ENCODE measurements around the gene ZNF512. TPM values are rescaled to one million over a fixed set of nuclear protein-coding genes. Genes with fewer than 3 reads are reported as not detected.

ZNF512 gene
- total and polyA plus RNA-seq, 9 of the 15 experiments (the other 6 are each of a cell fraction or from before 2014, with no cell fraction given) = 24.7 to 101 (median 65.9) TPM

DNA sequence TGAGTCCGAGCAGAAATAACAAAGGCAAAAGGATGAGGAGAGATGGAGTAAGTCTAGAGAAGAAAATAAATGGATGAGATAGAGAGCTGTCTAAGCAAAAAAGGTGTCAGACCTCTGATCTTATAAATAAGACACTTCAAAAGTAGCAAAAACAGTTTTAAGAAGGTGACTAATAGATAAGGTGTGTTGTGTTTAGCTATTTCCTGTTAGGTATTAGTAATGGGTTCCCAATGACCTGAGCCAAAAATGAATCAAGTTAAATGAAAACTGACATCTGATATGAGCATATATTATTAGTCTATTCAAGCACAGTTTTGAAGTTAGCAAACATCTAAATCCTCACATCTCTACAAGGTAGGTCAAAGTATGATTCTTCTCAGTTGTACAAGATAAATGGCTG, 69.9 kb downstream of the ZNF512 start:
- TF ChIP-seq, protein P1, sequence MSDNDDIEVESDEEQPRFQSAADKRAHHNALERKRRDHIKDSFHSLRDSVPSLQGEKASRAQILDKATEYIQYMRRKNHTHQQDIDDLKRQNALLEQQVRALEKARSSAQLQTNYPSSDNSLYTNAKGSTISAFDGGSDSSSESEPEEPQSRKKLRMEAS (CRISPR knock-in tag; IDR thresholded peaks at IDR 0.05) = no peak
- TF ChIP-seq ZNF707 (CRISPR knock-in tag; conservative IDR thresholded peaks at IDR 0.05) = no peak
- TF ChIP-seq POLR2A (conservative IDR thresholded peaks at IDR 0.05) = 0 out of 2 replicates have a peak, but pooled peaks have one; percentile 14
- no peak for TF ChIP-seq HMG20A (CRISPR knock-in tag; conservative IDR thresholded peaks at IDR 0.05)
- Histone ChIP-seq H4K20me1 (replicated peaks; ENCODE audit: control insufficient read depth, insufficient read depth, low read length) (no peaks in the 10 kb centered on the region; the same call in 1 of the 2 replicates), H3K9me3 (replicated peaks; ENCODE audit: control insufficient read depth, insufficient read depth, low read depth, low read length) (no peaks in the 10 kb centered on the region), H3K36me3 (ENCODE audit: control insufficient read depth, insufficient read depth, low read length) (peaks cover 94% of the 10 kb centered on the region), H3K4me2 (ENCODE audit: insufficient read depth, low read length) (no peak overlapping the region), H3K27me3 (ENCODE audit: control insufficient read depth in 2 of 2, insufficient read depth in 2 of 2, low read length in 2 of 2) (no peaks in the 10 kb centered on the region), H3K4me3 (no peak overlapping the region), H3K9ac (ENCODE audit: insufficient read depth in 1 of 2, low read depth in 2 of 2, low read length in 2 of 2) (no peak overlapping the region), H3K9me1 (ENCODE audit: control insufficient read depth, insufficient read depth, low read length) (no peaks in the 10 kb centered on the region), H3K4me1 (replicated peaks in 1 of 2; ENCODE audit: control insufficient read depth in 2 of 2, insufficient read depth in 2 of 2, low read length in 2 of 2) (peaks cover 0 to 4% of the 10 kb centered on the region in 2 experiments; a peak in 3 of 5 replicates), H2AFZ (ENCODE audit: low read depth, low read length) (no peak overlapping the region), H3K79me2 (ENCODE audit: control insufficient read depth, insufficient read depth, low read length) (no peaks in the 10 kb centered on the region), H3K27ac (ENCODE audit: extremely low read depth, low read depth, low read length) (no peak overlapping the region)
- in situ Hi-C loops (cut with MboI) (no loop called here), intact Hi-C loops (cut with micrococcal nuclease) (no loop called here)
- CTCF ChIA-PET (ENCODE audit: low intra/inter-chr PET ratio) = no interaction called here
- DNase-seq (ENCODE audit: extremely low read depth in 1 of 4, low spot score in 3 of 4) = no peak
- FAIRE-seq = no peak
- no peak for ATAC-seq
- no TSS peak for BruUV-seq (replicated peaks)
- WGBS (ENCODE audit: insufficient coverage, low coverage, missing lambda C conversion rate) = 93% methylated on average over 1 of the region's 1 CpG
- POLR2A ChIA-PET = interaction anchor here (1.9 kb wide), 1 partner anchor 11 kb away, joined by 5 read pairs; the partner anchor contains the start of genes SLC4A1AP and SUPT7L

GRCh38 chr2:27653397-27653796, 70.6 kb downstream of the ZNF512 start:
- Histone ChIP-seq H3K4me2 (ENCODE audit: insufficient read depth, low read length) (no peak overlapping the region), H3K9ac (ENCODE audit: insufficient read depth in 1 of 2, low read depth in 2 of 2, low read length in 2 of 2) (no peak overlapping the region), H2AFZ (ENCODE audit: low read depth, low read length) (no peak overlapping the region), H3K79me2 (ENCODE audit: control insufficient read depth, insufficient read depth, low read length) (no peaks in the 10 kb centered on the region), H3K9me3 (replicated peaks; ENCODE audit: control insufficient read depth, insufficient read depth, low read depth, low read length) (no peaks in the 10 kb centered on the region), H3K36me3 (ENCODE audit: control insufficient read depth, insufficient read depth, low read length) (peaks cover 94% of the 10 kb centered on the region), H3K4me1 (replicated peaks in 1 of 2; ENCODE audit: control insufficient read depth in 2 of 2, insufficient read depth in 2 of 2, low read length in 2 of 2) (no peaks in the 10 kb centered on the region), H3K4me3 (no peak overlapping the region), H3K9me1 (ENCODE audit: control insufficient read depth, insufficient read depth, low read length) (no peaks in the 10 kb centered on the region), H3K27ac (ENCODE audit: extremely low read depth, low read depth, low read length) (no peak overlapping the region), H4K20me1 (replicated peaks; ENCODE audit: control insufficient read depth, insufficient read depth, low read length) (no peaks in the 10 kb centered on the region; the same call in 1 of the 2 replicates), H3K27me3 (ENCODE audit: control insufficient read depth in 2 of 2, insufficient read depth in 2 of 2, low read length in 2 of 2) (no peaks in the 10 kb centered on the region)
- intact Hi-C loops (cut with micrococcal nuclease) (no loop called here), in situ Hi-C loops (cut with MboI) (no loop called here)
- BruUV-seq (replicated peaks) = no TSS peak
- no peak for ATAC-seq
- CTCF ChIA-PET (ENCODE audit: low intra/inter-chr PET ratio) = no interaction called here
- FAIRE-seq = no peak
- POLR2A ChIA-PET = interaction anchor here (0.6 to 2.4 kb wide), 2 partner anchors 10 to 71 kb away, joined by 3 to 13 read pairs; partner anchors contain the start of genes SLC4A1AP and SUPT7L
- 63% methylated on average over 1 of the region's 2 CpGs for WGBS (ENCODE audit: insufficient coverage, low coverage, missing lambda C conversion rate)
- no peak for DNase-seq (ENCODE audit: extremely low read depth in 1 of 4, low spot score in 3 of 4)
- no peak for TF ChIP-seq NCOA1 (IDR thresholded peaks at IDR 0.05; ENCODE audit: low read depth)
- no peak for TF ChIP-seq ZNF444 (CRISPR knock-in tag; IDR thresholded peaks at IDR 0.05)
- no peak for TF ChIP-seq ZNF639 (CRISPR knock-in tag; conservative IDR thresholded peaks at IDR 0.05 in 1 of 2, IDR thresholded peaks at IDR 0.05 in 1 of 2)
- TF ChIP-seq POLR2AphosphoS2 (IDR thresholded peaks at IDR 0.05; ENCODE audit: low read length) = no peak
- TF ChIP-seq ETV1 (tag; conservative IDR thresholded peaks at IDR 0.05; ENCODE audit: low read depth) = no peak
- no peak for TF ChIP-seq RAD51 (IDR thresholded peaks at IDR 0.05; ENCODE audit: borderline replicate concordance, low read depth)
- no peak for TF ChIP-seq YBX1 (IDR thresholded peaks at IDR 0.05)
- no peak for TF ChIP-seq ZNF174 (CRISPR knock-in tag; IDR thresholded peaks at IDR 0.05)
- no peak for TF ChIP-seq SREBF1 (IDR thresholded peaks at IDR 0.05; ENCODE audit: borderline replicate concordance, low read depth, low read length)
- no peak for TF ChIP-seq GATA2 (CRISPR knock-in tag; IDR thresholded peaks at IDR 0.05)

Data from K562 (cell line).